H9 (cell line): ENCODE measurements around the gene PGLYRP4. TPM values are rescaled to one million over a fixed set of nuclear protein-coding genes. Genes with fewer than 3 reads are reported as not detected.

Experiments
- DNase-seq: peaks from one replicate; pipeline ENCODE4 v3.0.0-alpha.2; 2017
- H2AFZ ChIP-seq: one replicate; pipeline ENCODE4 v1.6.1; 2013; ENCODE audit warnings: mild to moderate bottlenecking, low read length, control low read depth, moderate library complexity
- H2AK5ac ChIP-seq: 2 replicates; pipeline ENCODE4 v1.6.1; 2013; ENCODE audit warnings: low read length, control low read depth, mixed read lengths; ENCODE audit not compliant: insufficient read length
- H2BK120ac ChIP-seq: one replicate; pipeline ENCODE4 v1.6.1; 2013; ENCODE audit warnings: low read depth, mild to moderate bottlenecking, low read length, control low read depth, inconsistent platforms; ENCODE audit not compliant: poor library complexity, severe bottlenecking
- H2BK12ac ChIP-seq: 2 replicates; pipeline ENCODE4 v1.6.1; 2013; ENCODE audit warnings: low read length, control low read depth, mixed read lengths, low read depth; ENCODE audit not compliant: insufficient read length
- H2BK15ac ChIP-seq: 2 replicates; pipeline ENCODE4 v1.6.1; 2013; ENCODE audit warnings: low read depth, low read length, control low read depth
- H2BK20ac ChIP-seq: one replicate; pipeline ENCODE4 v1.6.1; 2013; ENCODE audit warnings: low read depth, mild to moderate bottlenecking, low read length, control low read depth, inconsistent platforms; ENCODE audit not compliant: poor library complexity, severe bottlenecking
- H2BK5ac ChIP-seq: 2 replicates; pipeline ENCODE4 v1.6.1; 2013; ENCODE audit warnings: low read length, control low read depth, mixed read lengths; ENCODE audit not compliant: insufficient read length
- H3K14ac ChIP-seq: 2 replicates; pipeline ENCODE4 v1.6.1; 2013; ENCODE audit warnings: low read length, control low read depth; ENCODE audit not compliant: insufficient read depth
- H3K18ac ChIP-seq: 2 replicates; pipeline ENCODE4 v1.6.1; 2013; ENCODE audit warnings: low read depth, mild to moderate bottlenecking, mixed read lengths, low read length, control low read depth; ENCODE audit not compliant: insufficient read length
- H3K23ac ChIP-seq: 2 replicates; pipeline ENCODE4 v1.6.1; 2013; ENCODE audit warnings: low read length, control low read depth, mixed read lengths, low read depth; ENCODE audit not compliant: insufficient read length
- H3K23me2 ChIP-seq: 2 replicates; pipeline ENCODE4 v1.6.1; 2013; ENCODE audit warnings: low read depth, mild to moderate bottlenecking, mixed read lengths, low read length, control low read depth; ENCODE audit not compliant: insufficient read length, poor library complexity, severe bottlenecking
- H3K27ac ChIP-seq: 2 replicates; pipeline ENCODE4 v1.5.1; 2013; ENCODE audit warnings: low read length, control low read depth, mixed read lengths, low read depth; ENCODE audit not compliant: insufficient read length
- H3K27me3 ChIP-seq: 2 replicates; pipeline ENCODE4 v1.6.1; 2013; ENCODE audit warnings: low read length, control low read depth, inconsistent platforms; ENCODE audit not compliant: insufficient read depth
- H3K4ac ChIP-seq: 2 replicates; pipeline ENCODE4 v1.6.1; 2013; ENCODE audit warnings: low read depth, mild to moderate bottlenecking, control low read depth, inconsistent platforms, low read length, moderate library complexity
- H3K4me1 ChIP-seq: 2 replicates; pipeline ENCODE4 v1.6.1; 2013; ENCODE audit warnings: low read length, control low read depth, inconsistent platforms; ENCODE audit not compliant: insufficient read depth
- H3K4me2 ChIP-seq: 2 replicates; pipeline ENCODE4 v1.6.1; 2013; ENCODE audit warnings: low read length, control low read depth, mixed read lengths; ENCODE audit not compliant: insufficient read length, insufficient read depth
- H3K56ac ChIP-seq: 2 replicates; pipeline ENCODE4 v1.6.1; 2013; ENCODE audit warnings: low read depth, mild to moderate bottlenecking, mixed read lengths, low read length, control low read depth; ENCODE audit not compliant: insufficient read length
- H3K79me1 ChIP-seq: 2 replicates; pipeline ENCODE4 v1.6.1; 2013; ENCODE audit warnings: low read depth, mild to moderate bottlenecking, moderate library complexity, low read length, control low read depth, inconsistent platforms; ENCODE audit not compliant: insufficient read depth, poor library complexity, severe bottlenecking
- H3K79me2 ChIP-seq: 2 replicates; pipeline ENCODE4 v1.6.1; 2013; ENCODE audit warnings: low read length, control low read depth, inconsistent platforms; ENCODE audit not compliant: insufficient read depth
- H3K9ac ChIP-seq: 2 replicates; pipeline ENCODE4 v1.6.1; 2013; ENCODE audit warnings: low read length, control low read depth, mixed read lengths; ENCODE audit not compliant: insufficient read length; ENCODE audit errors: extremely low read depth
- H3K9me3 ChIP-seq: one replicate; pipeline ENCODE4 v1.6.1; 2013; ENCODE audit warnings: low read depth, low read length, inconsistent platforms; ENCODE audit not compliant: control insufficient read depth
- H3T11ph ChIP-seq: one replicate; pipeline ENCODE4 v1.6.1; 2013; ENCODE audit warnings: mild to moderate bottlenecking, low read length, control low read depth, inconsistent platforms
- H4K20me1 ChIP-seq: one replicate; pipeline ENCODE4 v1.6.1; 2013; ENCODE audit not compliant: control insufficient read depth, insufficient read length, insufficient read depth
- H4K5ac ChIP-seq: 2 replicates; pipeline ENCODE4 v1.6.1; 2013; ENCODE audit warnings: low read depth, mild to moderate bottlenecking, mixed read lengths, low read length, control low read depth; ENCODE audit not compliant: insufficient read length
- H4K8ac ChIP-seq: replicated peaks from 2 replicates; pipeline ENCODE4 v1.6.1; 2013; ENCODE audit warnings: low read length, control low read depth, mixed read lengths, low read depth; ENCODE audit not compliant: insufficient read length
- H4K91ac ChIP-seq: 2 replicates; pipeline ENCODE4 v1.6.1; 2013; ENCODE audit warnings: low read depth, mild to moderate bottlenecking, moderate library complexity, mixed read lengths, low read length, control low read depth; ENCODE audit not compliant: insufficient read length
- H3K27ac Mint-ChIP-seq, 3 experiments: 2 replicates in 2 of 3; 3 replicates in 1 of 3; pipeline ENCODE4 v1.8.0; 2020 to 2021; ENCODE audit warnings: mixed read lengths in 3 of 3, mild to moderate bottlenecking in 1 of 3, moderate library complexity in 1 of 3
- H3K27me3 Mint-ChIP-seq: 2 replicates; pipeline ENCODE4 v1.8.0; 2021; ENCODE audit warnings: low read depth, mild to moderate bottlenecking, moderate library complexity, mixed read lengths
- H3K36me3 Mint-ChIP-seq, 3 experiments: 2 replicates in 2 of 3; 3 replicates in 1 of 3; pipeline ENCODE4 v1.8.0; 2020 to 2021; ENCODE audit warnings: low read depth in 3 of 3, mixed read lengths in 3 of 3; ENCODE audit not compliant: insufficient read depth in 1 of 3
- H3K4me1 Mint-ChIP-seq, 2 experiments: 2 replicates each; pipeline ENCODE4 v1.8.0; 2020; ENCODE audit warnings: mixed read lengths in 2 of 2
- H3K4me3 Mint-ChIP-seq, 2 experiments: 2 replicates in 1 of 2; 3 replicates in 1 of 2; pipeline ENCODE4 v1.8.0; 2020 to 2021; ENCODE audit warnings: mild to moderate bottlenecking in 2 of 2, mixed read lengths in 2 of 2, moderate library complexity in 1 of 2
- H3K9me3 Mint-ChIP-seq, 2 experiments: 2 replicates in 1 of 2; 3 replicates in 1 of 2; pipeline ENCODE4 v1.8.0; 2020; ENCODE audit warnings: mild to moderate bottlenecking in 2 of 2, mixed read lengths in 2 of 2, moderate library complexity in 1 of 2
- CTCF ChIP-seq: fragments of 200-600 bp; sonication (generic); conservative IDR thresholded peaks from 3 replicates; pipeline ENCODE4 v1.8.0; 2021; ENCODE audit warnings: antibody characterized with exemption, mild to moderate bottlenecking
- WGBS: extraction: QIAGEN DNeasy Blood & Tissue Kit; methylation state at CpG from one replicate; pipeline ENCODE4 v1.1.7; 2013; ENCODE audit warnings: missing lambda C conversion rate, low lambda C conversion rate, mixed read lengths; ENCODE audit not compliant: insufficient read length; ENCODE audit errors: extremely low coverage; 5-methylcytosine and 5-hydroxymethylcytosine counted together
- total RNA-seq: library from RNA; stranded (reverse); gene quantifications from 2 replicates; pipeline ENCODE4 v1.2.1, GENCODE V29; 2021

The PGLYRP4 gene
- total RNA-seq, 1 experiment from 2014 or later = not detected

GRCh38 chr1:153392822-153393221, 44.2 kb upstream of the PGLYRP4 start:
- no CpG with 5 or more reads among the region's 3 CpGs for WGBS
- no peak overlapping the region for H2AFZ ChIP-seq
- H3K36me3 Mint-ChIP-seq = no peaks in the 10 kb centered on the region
- no peak overlapping the region for H3K4me2 ChIP-seq
- no peak overlapping the region for H2BK12ac ChIP-seq
- H2BK120ac ChIP-seq = no peak overlapping the region
- no peak overlapping the region for H4K5ac ChIP-seq
- no peak overlapping the region for H3K56ac ChIP-seq
- H3K27me3 ChIP-seq = no peaks in the 10 kb centered on the region
- no peak overlapping the region for H3K4me3 Mint-ChIP-seq
- no peak overlapping the region for H3K27ac Mint-ChIP-seq
- no peak overlapping the region for H2BK5ac ChIP-seq
- no peaks in the 10 kb centered on the region for H3K23me2 ChIP-seq
- H3K14ac ChIP-seq = no peak overlapping the region
- no peaks in the 10 kb centered on the region for H3K79me1 ChIP-seq
- TF ChIP-seq CTCF = no peak
- no peak overlapping the region for H2BK15ac ChIP-seq
- H3K23ac ChIP-seq = no peak overlapping the region
- H3K4me1 Mint-ChIP-seq = peaks cover 0 to 2% of the 10 kb centered on the region in 2 experiments; a peak in 1 of 4 replicates
- no peaks in the 10 kb centered on the region for H4K20me1 ChIP-seq
- H3K4me1 ChIP-seq = no peaks in the 10 kb centered on the region
- no peak overlapping the region for H4K91ac ChIP-seq
- peaks cover 12% of the 10 kb centered on the region for H3K27me3 Mint-ChIP-seq
- H3K4ac ChIP-seq = no peak overlapping the region
- no peaks in the 10 kb centered on the region for H3K79me2 ChIP-seq
- no peak overlapping the region for H2AK5ac ChIP-seq
- H3K27ac ChIP-seq = no peak overlapping the region
- H3K9me3 ChIP-seq = no peaks in the 10 kb centered on the region
- no peak overlapping the region for H2BK20ac ChIP-seq
- H3K9ac ChIP-seq = no peak overlapping the region
- H3K9me3 Mint-ChIP-seq = no peaks in the 10 kb centered on the region
- no peak overlapping the region for H3K18ac ChIP-seq
- no peak overlapping the region for H4K8ac ChIP-seq
- no peak overlapping the region for H3T11ph ChIP-seq
- DNase-seq = no peak
